Body of pancreas (tissue), 4 donors: ENCODE measurements around the gene ZSCAN10. TPM values are rescaled to one million over a fixed set of nuclear protein-coding genes. Genes with fewer than 3 reads are reported as not detected.
A peak's percentile ranks its signal among the peaks of the same experiment; 100 is the strongest.

Source experiments
- ATAC-seq: fragments of 150-250 bp; one replicate; pipeline ENCODE4 v1.9.1; 2016
- DNase-seq, 4 donors: peaks; one replicate each; pipeline ENCODE4 v3.0.0-alpha.2; 2019
- H3K27ac ChIP-seq, 4 donors: fragments of 200-600 bp; sonication (generic); 1 replicate in 3 of 4; 2 replicates in 1 of 4; pipeline versions ENCODE4 v1.5.1 to v1.6.1; 2016 to 2019; ENCODE audit warnings: mild to moderate bottlenecking in 1 of 4, mixed read lengths in 1 of 4, moderate library complexity in 1 of 4
- H3K27me3 ChIP-seq, 2 donors: fragments of 200-600 bp; sonication (generic); one replicate each; pipeline ENCODE4 v1.6.0; 2016; ENCODE audit warnings: mild to moderate bottlenecking in 1 of 2
- H3K36me3 ChIP-seq, 2 donors: fragments of 200-600 bp; sonication (generic); replicated peaks in 1 of 2; 2 replicates each; pipeline ENCODE4 v1.5.1; 2016; ENCODE audit warnings: low read depth in 2 of 2; ENCODE audit not compliant: insufficient read depth in 1 of 2
- H3K4me1 ChIP-seq: fragments of 200-600 bp; sonication (generic); one replicate; pipeline ENCODE4 v1.6.0; 2016
- H3K4me3 ChIP-seq, 2 donors: fragments of 200-600 bp; sonication (generic); 1 replicate in 1 of 2; 2 replicates in 1 of 2; pipeline ENCODE4 v1.5.1; 2016 to 2019
- H3K9me3 ChIP-seq, 3 donors: fragments of 200-600 bp; sonication (generic); 1 replicate in 2 of 3; 2 replicates in 1 of 3; pipeline ENCODE4 v1.5.1; 2016
- POLR2A ChIP-seq, 3 donors: fragments of 450-650 bp; IDR thresholded peaks; one replicate each; pipeline ENCODE4 v1.6.1; 2016; ENCODE audit warnings: antibody characterized with exemption in 3 of 3, mild to moderate bottlenecking in 2 of 3
- WGBS, 2 donors: methylation state at CpG; one replicate each; pipeline ENCODE4 v1.1.5; 2017; 5-methylcytosine and 5-hydroxymethylcytosine counted together
- intact Hi-C: fragments of 100-400 bp; cut with DNase I; formaldehyde crosslinking; loops from one replicate; pipeline ENCODE4 v1.15.1; 2023
- total RNA-seq, 2 donors: library from RNA; depleted of rRNA; stranded (reverse); fragments of >200 nt; gene quantifications; one replicate each; pipeline ENCODE4 v1.1.0, GENCODE V29; 2016
- TF ChIP-seq, protein P1 (sequence below), 7 experiments: fragments of 450-650 bp in 4 of 7; fragments of 200-600 bp in 3 of 7; sonication (generic) in 3 of 7; IDR thresholded peaks; one replicate each; pipeline ENCODE4 v1.5.1; 2016 to 2019; ENCODE audit warnings: antibody characterized with exemption in 7 of 7

ZSCAN10 gene
- total RNA-seq, 2 donors from 2014 or later = not detected

- ATAC-seq = no peak
- Histone ChIP-seq H3K4me1 (peaks cover 43% of the 10 kb centered on the region), H3K36me3 (peaks cover 0 to 2% of the 10 kb centered on the region in 2 donors), H3K27me3 (no peaks in the 10 kb centered on the region), H3K4me3 (peak overlapping the region; percentile 48 to 98), H3K9me3 (no peaks in the 10 kb centered on the region), H3K27ac (peak overlapping the region; percentile 59 to 96 (median 93))
- WGBS, 2 donors = 0 to 1% methylated on average over 16 to 43 of the region's 43 CpGs
- intact Hi-C loops = no loop called here
- TF ChIP-seq POLR2A (IDR thresholded peaks at IDR 0.05) = no peak
- TF ChIP-seq, protein P1, sequence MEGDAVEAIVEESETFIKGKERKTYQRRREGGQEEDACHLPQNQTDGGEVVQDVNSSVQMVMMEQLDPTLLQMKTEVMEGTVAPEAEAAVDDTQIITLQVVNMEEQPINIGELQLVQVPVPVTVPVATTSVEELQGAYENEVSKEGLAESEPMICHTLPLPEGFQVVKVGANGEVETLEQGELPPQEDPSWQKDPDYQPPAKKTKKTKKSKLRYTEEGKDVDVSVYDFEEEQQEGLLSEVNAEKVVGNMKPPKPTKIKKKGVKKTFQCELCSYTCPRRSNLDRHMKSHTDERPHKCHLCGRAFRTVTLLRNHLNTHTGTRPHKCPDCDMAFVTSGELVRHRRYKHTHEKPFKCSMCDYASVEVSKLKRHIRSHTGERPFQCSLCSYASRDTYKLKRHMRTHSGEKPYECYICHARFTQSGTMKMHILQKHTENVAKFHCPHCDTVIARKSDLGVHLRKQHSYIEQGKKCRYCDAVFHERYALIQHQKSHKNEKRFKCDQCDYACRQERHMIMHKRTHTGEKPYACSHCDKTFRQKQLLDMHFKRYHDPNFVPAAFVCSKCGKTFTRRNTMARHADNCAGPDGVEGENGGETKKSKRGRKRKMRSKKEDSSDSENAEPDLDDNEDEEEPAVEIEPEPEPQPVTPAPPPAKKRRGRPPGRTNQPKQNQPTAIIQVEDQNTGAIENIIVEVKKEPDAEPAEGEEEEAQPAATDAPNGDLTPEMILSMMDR (IDR thresholded peaks at IDR 0.05) = no peak
- DNase-seq = no peak
Measured at GRCh38 chr16:3135126-3135715, 36.1 kb upstream of the ZSCAN10 start.

DNA sequence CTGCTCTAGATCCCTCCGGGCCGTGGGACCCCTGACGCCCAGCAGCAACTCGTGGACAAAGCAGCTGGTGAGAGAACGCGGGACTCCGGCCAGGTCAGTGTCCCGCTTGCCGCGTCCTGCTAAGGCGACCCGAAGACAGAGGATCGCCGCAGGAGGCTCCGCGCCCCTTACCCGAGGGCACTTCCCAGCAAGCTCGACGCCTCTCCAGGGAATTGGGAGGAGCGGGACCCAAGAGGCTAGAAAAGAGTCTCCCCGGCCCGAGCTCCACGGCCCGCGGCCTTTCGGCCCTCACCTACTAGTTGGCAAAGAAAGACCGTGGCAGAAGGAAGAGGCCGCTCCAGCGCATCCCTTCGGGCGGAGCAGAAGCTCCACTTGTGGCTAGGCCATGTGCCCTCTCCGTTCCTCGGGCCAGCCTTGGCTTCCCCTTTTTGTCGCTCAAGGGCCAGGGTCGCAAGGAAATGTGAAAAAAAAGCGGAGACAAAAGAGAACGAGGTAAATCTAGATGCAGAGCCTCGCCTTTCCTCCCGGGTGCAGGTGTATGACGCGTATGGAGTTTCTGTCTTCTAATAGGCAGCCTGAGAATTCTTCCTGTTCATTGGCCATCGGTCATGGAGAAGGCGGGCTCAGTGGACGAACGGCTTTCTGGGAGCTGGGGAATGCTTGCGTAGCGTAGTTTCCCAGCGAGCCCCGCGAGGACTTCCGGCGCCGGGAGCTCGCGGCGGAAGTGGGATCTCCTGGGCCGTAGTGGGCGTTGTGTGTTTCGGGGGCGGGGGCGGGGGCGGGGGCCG lies 35.4 kb upstream of the ZSCAN10 start, which contains the start of gene ZNF213:
Gene ZNF213, plus strand, starts transcription at position 692 of the 788 bp plus-strand sequence. CDS start 2,252 bp downstream, outside the sequence.
- Histone ChIP-seq H3K4me3 (peak within 1 kb of the TSS; percentile 67 to 98), H3K4me1 (peaks cover 50% of the 10 kb centered on the region), H3K27me3 (no peaks in the 10 kb centered on the region), H3K27ac (peak within 1 kb of the TSS; percentile 82 to 96 (median 93)), H3K9me3 (no peaks in the 10 kb centered on the region), H3K36me3 (peaks cover 0 to 2% of the 10 kb centered on the region in 2 donors)
- TF ChIP-seq, protein P1 (IDR thresholded peaks at IDR 0.05) = peak in 2 of 7 experiments; percentile 15 to 22
- TF ChIP-seq POLR2A (IDR thresholded peaks at IDR 0.05) = peak; percentile 71 to 94 (median 88)
- ATAC-seq = peak; percentile 97
- peak; percentile 94 to 98 (median 96) for DNase-seq
- WGBS, 2 donors = 0% methylated on average over 34 to 62 of the region's 63 CpGs
- intact Hi-C loops = no loop called here

- intact Hi-C loops = no loop called here
- 1 to 3% methylated on average over 7 of the region's 7 CpGs for WGBS, 2 donors
Measured at GRCh38 chr16:3133844-3134243, 34.8 kb upstream of the ZSCAN10 start.

DNA sequence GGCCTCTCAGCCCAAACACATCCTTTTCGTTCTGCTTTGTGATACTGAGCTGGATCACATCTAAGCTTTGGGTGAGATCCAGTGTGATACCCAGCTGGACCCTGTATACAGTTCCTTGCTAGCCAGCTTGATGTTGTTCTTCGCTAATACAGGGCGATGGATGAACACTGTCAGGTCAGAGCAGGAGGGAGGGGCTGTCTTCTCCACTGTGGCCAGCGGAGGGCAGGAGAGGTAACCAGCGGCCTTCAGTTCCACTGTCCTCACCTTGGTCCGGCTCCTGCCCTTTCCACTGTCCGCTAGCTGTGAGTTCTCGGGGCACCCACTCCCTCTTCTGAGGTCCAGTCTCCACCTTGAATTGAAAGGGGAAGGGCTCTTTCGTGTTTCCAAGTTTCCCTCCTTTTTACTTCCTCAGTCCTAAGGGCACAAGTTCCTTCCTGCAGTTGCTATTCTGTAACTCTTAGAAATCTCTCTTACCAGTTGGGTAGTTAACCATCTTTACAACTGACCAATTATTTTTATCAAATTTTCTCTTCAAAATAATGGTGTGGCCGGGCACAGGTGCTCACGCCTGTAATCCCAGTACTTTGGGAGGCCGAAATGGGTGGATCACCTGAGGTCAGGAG lies 32.8 kb upstream of the ZSCAN10 start:
- no peaks in the 10 kb centered on the region for H3K27me3 ChIP-seq
- intact Hi-C loops = no loop called here
- no peak overlapping the region for H3K4me3 ChIP-seq
- H3K27ac ChIP-seq = no peak overlapping the region
- WGBS, 2 donors = 63% methylated on average over 12 of the region's 12 CpGs
- no peak for ATAC-seq
- peak; percentile 36 to 54 (median 46) for DNase-seq
- H3K9me3 ChIP-seq = no peaks in the 10 kb centered on the region
- peaks cover 0 to 2% of the 10 kb centered on the region in 2 donors for H3K36me3 ChIP-seq
- no peak for TF ChIP-seq POLR2A (IDR thresholded peaks at IDR 0.05)
- TF ChIP-seq, protein P1 (IDR thresholded peaks at IDR 0.05) = peak in 6 of 7 experiments; percentile 10 to 56 (median 43)
- peaks cover 64% of the 10 kb centered on the region for H3K4me1 ChIP-seq

More at GRCh38 chr16:3133844-3134243, 34.8 kb upstream of the ZSCAN10 start:
- peaks cover 0 to 2% of the 10 kb centered on the region in 2 donors for H3K36me3 ChIP-seq
- ATAC-seq (no peak), DNase-seq (no peak)
- H3K27me3 ChIP-seq = no peaks in the 10 kb centered on the region
- TF ChIP-seq, protein P1 (IDR thresholded peaks at IDR 0.05) = no peak
- no peak for TF ChIP-seq POLR2A (IDR thresholded peaks at IDR 0.05)
- H3K4me1 ChIP-seq = peaks cover 55% of the 10 kb centered on the region
- peak overlapping the region; percentile 67 to 75 for H3K4me3 ChIP-seq
- no peaks in the 10 kb centered on the region for H3K9me3 ChIP-seq
- H3K27ac ChIP-seq = peak overlapping the region in 3 of 4 donors; percentile 90 to 96 (median 96)
